HFF-Myc (cell line): ENCODE results near the gene TM4SF4.

Experiments
- DNase-seq: peaks from one replicate; pipeline ENCODE4 v3.0.0-alpha.2; 2011; ENCODE audit warnings: low read depth; ENCODE audit errors: extremely low read depth
- H3K4me3 ChIP-seq: replicated peaks from 2 replicates; pipeline ENCODE4 v1.5.1; 2011; ENCODE audit warnings: low read depth, mild to moderate bottlenecking, control low read depth, low read length
- TF ChIP-seq, protein P1 (sequence below): IDR thresholded peaks from 2 replicates; pipeline ENCODE4 v1.5.1; 2012; ENCODE audit warnings: mild to moderate bottlenecking, low read depth, low read length, control low read depth; ENCODE audit errors: missing control alignments

TM4SF4 gene

DNA sequence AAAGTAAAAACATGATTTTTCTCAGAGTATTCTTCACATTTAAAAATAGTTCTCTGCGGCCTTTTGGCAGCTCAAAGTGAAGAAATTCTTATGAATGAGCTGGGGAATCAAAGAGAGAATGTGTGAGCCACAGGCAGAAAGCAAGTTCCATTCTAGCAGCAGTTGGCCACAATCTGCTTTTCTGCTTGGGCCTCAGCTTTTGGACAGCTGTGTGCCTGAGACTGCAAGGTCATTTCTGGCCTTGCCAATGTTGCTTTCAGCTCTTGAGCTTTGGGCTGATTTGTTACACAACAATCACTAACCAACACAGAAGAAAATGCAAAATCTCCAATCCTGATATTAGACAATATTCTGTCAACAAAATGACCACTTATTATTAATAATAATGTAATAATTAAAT, 14.4 kb upstream of the TM4SF4 start:
- TF ChIP-seq, protein P1, sequence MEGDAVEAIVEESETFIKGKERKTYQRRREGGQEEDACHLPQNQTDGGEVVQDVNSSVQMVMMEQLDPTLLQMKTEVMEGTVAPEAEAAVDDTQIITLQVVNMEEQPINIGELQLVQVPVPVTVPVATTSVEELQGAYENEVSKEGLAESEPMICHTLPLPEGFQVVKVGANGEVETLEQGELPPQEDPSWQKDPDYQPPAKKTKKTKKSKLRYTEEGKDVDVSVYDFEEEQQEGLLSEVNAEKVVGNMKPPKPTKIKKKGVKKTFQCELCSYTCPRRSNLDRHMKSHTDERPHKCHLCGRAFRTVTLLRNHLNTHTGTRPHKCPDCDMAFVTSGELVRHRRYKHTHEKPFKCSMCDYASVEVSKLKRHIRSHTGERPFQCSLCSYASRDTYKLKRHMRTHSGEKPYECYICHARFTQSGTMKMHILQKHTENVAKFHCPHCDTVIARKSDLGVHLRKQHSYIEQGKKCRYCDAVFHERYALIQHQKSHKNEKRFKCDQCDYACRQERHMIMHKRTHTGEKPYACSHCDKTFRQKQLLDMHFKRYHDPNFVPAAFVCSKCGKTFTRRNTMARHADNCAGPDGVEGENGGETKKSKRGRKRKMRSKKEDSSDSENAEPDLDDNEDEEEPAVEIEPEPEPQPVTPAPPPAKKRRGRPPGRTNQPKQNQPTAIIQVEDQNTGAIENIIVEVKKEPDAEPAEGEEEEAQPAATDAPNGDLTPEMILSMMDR, result no peak
- no peak for DNase-seq
- H3K4me3 ChIP-seq, result no peak overlapping the region

DNA sequence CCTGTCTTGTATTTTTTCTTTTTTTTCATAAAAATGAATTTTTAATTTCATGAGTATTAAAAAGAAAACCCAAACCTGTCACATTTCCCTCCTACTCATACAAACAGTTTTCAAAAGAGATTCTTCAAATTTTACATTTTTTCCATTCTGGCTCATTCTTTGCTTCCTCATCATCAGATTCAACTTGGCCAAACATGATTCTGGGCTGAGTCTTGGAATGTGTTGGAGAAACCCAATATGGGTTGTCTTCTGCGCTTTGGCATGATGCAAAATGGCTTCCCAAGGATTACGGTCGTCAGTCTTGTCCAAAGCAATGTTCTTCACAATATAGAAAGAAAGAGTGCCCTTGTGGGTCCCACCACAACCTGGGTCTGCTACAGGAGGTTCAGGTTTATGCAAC, 12.4 kb upstream of the TM4SF4 start:
- no peak for DNase-seq
- TF ChIP-seq, protein P1, result no peak
- H3K4me3 ChIP-seq, result no peak overlapping the region

- TF ChIP-seq, protein P1, result no peak
- H3K4me3 ChIP-seq, result no peak overlapping the region
- DNase-seq, result no peak
Measured at GRCh38 chr3:149462581-149463011, 11.9 kb upstream of the TM4SF4 start.

DNA sequence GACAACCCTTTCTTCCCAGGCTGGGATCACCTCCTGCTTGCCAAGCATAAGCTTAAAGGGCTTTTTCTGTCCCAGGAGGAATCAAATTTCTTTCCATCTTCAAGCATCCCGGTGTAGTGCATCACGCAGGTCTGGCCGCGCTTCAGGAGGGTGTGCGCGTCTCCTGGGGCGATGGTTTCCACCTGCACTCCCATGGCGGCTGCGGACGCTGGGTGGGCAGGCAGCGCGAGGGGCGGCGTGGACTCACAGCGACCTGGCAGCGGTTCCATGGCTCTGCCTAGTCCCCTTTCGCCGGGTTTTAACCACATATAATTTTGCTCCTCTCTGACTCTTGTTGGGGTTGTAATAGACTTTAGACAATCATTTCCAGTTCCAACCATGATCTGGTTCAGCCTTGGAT, 10.6 kb upstream of the TM4SF4 start:
- no peak for DNase-seq
- no peak overlapping the region for H3K4me3 ChIP-seq
- TF ChIP-seq, protein P1, result no peak

GRCh38 chr3:149464542-149465328, 9.8 kb upstream of the TM4SF4 start:
- H3K4me3 ChIP-seq, result no peak overlapping the region
- TF ChIP-seq, protein P1, result no peak
- no peak for DNase-seq

DNA sequence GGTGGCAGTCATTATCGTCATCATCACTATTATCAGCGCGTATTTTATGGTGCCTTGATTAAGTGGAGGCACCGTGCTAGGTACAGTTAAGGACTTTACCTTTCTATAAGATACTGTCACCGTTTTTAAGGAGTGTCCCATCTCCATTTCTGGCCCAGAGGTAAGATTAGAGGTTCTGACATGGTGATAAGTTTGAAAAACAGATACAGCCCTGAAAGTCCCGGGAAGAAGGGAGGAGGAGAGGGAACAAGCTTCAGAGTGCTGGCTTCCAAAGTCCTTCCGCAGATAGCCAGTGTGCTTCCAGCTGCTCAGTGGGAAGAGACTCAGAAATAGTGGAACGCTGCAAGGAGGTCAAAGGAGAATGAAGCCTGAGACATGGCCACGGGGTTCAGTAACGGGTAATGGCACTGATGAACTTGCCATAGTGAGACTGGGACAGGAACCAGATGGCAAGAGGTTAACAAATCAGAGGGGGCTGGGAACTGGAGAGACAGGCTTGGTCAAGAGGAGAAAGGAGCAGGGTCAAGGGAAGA, 9.1 kb upstream of the TM4SF4 start:
- TF ChIP-seq, protein P1, result no peak
- H3K4me3 ChIP-seq, result no peak overlapping the region
- no peak for DNase-seq

DNA sequence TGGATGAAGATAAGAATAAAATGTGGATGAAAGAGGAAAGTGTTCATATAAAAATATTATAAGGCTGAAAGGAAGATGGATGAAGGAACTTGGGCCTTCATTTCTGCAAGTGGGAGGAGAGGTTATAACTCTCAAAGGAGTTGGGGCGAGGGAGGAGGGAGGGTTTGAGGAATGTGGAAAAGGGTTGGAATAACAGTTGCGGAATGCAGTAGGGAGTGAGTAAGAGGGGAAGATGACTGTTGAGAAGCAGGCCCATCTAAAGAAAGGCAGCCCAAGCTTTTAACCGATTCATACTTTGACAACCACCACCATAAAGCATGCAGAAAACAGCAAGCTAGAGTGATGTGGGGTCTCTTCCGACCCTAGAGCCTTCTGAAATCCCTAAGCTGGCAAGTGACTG, 8.3 kb upstream of the TM4SF4 start:
- TF ChIP-seq, protein P1, result no peak
- DNase-seq, result peak; percentile 41

More for the DNA sequence above, 8.3 kb upstream of the TM4SF4 start:
- no peak overlapping the region for H3K4me3 ChIP-seq
